GM18511 (cell line): ENCODE measurements around the gene SESN2.

ENCODE experiments used
- ATAC-seq: cut with Tn5 transposase; IDR thresholded peaks from one replicate; pipeline ENCODE4 v1.9.1; 2021; ENCODE audit warnings: mild to moderate bottlenecking, moderate library complexity; ENCODE audit not compliant: unreplicated experiment

SESN2 gene

DNA sequence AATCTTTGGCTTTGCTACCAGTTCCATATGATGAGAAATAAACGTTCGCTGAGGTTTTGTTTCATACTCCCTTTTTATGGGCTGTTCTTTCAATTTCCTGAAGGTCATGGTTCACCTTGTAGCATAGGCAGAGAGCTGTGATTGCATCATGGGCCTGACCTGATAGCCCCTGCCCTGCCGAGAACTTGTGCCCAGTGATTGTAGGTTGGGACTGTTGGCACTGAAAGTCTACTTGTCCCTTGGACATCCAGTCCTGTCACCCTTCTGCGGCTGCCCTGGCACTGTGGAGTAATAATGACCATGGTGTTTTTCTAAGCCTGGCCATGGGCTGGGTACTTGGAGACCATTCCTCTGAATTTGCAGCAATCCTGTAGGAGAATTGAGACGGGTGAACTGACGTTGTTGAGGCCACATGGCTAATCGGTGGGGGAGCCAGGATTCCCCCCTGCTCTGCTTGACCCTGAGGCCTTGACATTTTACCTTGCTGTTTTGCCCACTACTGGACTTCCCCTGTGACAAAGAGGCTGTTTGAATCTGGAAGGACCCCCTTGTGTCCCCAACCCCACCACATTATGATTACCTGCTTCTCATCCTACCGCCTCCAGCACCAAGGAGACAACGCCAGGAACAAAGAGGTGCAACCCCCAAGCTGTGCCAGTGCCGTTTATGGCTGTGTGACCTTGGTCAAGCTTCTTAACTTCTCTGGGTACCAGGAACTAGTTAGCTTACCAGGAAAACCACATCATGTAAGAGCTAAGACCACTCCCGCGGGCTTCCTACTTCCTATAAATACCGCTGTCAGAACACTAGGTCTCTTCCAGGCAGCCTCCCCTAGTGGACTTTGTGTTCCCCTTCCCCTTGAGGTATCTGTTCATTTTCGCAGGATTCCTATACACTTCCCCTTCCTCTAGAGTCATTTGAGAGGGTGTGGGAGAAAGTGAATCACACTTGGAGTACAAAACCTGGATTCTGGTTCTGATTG is 23.4 kb downstream of the SESN2 start:
- no peak for ATAC-seq

DNA sequence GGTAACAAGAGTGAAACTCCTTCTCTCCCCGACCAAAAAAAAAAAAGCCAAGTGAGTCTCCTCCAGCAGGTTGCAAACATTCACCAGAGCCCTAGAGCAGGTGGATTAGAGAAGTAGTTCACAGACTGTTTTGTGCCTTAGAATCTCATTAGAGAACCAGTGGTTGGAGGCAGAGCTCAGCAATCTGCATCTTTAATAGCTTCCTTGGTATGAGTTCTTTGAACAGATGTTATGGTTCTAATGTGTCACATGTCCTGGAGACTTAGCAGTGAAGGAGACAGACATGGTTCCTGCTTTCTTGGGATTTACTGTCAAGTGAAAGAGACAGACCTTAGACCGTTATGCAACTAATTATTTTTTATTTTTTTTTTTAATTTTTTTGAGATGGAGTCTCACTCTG is 26.8 kb downstream of the SESN2 start:
- ATAC-seq, result no peak

DNA sequence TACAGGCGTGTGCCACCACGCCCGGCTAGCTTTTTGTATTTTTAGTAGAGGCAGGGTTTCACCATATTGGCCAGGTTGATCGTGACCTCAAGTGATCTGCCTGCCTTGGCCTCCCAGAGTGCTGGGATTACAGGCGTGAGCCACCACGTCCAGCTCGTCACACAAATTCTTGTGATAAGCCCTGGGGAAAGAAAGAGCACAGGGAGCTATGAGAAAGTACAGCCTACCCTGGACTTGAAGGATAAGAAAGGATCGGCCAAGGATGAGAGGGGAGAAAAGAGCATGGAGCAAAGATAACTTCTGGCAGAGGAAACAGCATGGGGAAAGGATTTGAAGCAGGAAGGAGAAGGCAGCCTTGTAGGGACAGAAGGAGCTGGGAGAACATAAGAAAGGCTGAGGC is 29.2 kb downstream of the SESN2 start:
- no peak for ATAC-seq

GRCh38 chr1:28290851-28291250 is 31.5 kb downstream of the SESN2 start:
- no peak for ATAC-seq

DNA sequence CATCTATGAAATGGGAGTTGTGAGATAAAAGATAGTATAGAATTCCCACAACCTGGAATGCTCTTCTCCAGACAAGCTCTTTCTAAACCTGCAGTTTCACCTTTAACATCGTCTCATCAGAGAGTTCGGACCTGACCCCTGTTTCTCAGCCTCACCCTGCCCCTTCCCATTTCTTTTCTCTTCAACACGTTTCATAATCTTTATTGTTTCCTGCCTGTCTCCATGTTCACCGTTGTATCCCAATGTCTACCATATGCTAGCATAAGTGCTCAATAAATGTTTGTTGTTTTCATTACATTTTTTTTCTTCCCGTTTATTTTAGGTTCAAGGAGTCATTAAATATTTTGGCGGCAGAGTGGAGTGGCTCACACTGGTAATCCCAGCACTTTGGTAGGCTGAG is 32.4 kb downstream of the SESN2 start:
- ATAC-seq, result no peak

DNA sequence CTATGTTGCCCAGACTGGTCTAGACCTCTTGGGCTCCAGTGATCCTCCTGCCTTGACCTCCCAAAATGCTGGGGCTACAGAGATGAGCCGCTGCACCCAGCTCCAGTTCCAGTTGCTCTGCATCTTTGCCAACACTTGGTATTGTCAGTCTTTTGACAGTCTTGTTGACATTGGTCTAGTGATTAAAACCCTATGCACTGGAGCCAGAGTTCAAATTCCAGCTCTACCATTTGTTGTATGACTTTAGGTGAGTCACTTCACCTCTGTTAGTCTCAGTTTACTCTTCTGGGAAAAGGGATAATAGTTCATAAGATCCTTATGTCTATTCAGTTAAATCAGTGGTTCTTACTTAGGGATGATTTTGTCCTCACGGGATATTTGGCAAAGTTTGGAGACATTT is 36.6 kb downstream of the SESN2 start:
- no peak for ATAC-seq

DNA sequence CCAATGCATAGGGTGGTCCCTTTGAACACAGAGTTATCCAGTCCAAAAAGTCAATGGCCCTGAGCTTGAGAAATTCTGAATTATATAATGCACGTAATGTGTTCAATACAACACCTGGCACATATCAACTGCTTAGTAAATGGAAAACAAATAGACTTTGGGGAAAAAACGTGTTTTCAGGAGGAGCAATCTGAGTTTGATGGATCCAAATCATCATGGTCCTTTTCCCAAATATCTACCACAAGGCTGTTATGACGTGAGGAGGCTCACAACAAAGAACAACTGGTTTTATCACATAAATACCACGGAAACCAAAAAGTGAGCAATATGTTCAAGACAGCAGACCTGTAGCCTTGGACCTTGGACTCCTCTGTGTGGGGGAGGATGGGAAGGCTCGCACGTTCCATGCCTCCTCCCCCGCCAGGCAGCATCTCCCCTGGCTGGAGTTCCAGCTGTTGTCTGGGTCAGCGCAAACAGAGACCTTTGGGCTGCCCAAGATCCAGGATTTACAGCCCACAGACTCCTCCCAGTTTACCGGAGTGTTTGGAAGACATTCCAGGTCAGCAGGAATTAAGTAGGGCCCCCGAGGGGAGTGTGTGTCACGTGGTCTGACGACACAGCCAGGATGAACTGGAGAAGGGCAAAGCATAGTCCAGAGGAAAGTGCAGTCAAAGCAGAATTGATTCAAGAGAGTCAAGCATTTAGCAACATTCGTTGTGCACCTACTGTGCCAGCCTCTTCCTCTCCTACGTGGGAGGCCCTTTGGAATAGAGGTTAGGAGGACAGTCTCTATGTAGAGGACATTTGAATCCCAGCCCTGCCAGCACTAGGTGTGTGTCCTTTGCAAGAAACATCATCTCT is 37.3 kb downstream of the SESN2 start:
- ATAC-seq, result no peak

DNA sequence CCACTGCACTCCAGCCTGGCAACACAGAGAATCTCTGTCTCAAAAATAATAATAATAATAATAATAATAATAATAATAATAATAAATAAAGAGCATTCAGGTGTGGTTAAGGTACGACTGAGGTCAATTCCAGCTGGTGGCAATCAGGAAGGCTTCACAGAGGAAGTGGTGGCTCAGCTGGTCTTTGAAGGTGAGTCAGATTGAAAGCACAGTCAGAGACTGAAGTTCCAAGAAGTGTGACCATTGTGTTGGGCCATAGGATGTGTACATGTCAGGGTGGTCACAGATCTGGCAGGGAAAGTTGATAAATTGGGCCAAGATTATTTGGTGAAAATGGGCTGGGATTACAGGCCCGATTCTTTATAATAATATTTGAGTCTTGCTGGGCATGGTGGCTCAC is 38.5 kb downstream of the SESN2 start:
- peak; percentile 63 for ATAC-seq

DNA sequence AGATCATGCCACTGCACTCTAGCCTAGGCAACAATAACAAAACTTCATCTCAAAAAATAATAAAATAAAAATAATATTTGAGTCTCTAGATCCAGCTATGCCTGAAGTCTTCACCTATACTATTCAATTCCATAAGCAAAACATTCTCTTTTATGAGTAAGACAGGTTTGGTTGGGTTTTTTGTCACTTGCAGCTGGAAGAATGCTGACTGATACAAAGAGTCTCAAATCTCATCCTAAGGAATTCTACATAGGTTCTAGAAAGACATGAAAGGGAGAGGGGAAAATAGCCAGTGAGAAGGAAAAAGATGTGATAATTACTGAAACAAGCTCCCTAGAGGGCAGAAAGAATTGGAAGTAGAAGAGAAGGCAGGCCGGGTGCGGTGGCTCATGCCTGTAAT is 39.1 kb downstream of the SESN2 start:
- ATAC-seq, result no peak

DNA sequence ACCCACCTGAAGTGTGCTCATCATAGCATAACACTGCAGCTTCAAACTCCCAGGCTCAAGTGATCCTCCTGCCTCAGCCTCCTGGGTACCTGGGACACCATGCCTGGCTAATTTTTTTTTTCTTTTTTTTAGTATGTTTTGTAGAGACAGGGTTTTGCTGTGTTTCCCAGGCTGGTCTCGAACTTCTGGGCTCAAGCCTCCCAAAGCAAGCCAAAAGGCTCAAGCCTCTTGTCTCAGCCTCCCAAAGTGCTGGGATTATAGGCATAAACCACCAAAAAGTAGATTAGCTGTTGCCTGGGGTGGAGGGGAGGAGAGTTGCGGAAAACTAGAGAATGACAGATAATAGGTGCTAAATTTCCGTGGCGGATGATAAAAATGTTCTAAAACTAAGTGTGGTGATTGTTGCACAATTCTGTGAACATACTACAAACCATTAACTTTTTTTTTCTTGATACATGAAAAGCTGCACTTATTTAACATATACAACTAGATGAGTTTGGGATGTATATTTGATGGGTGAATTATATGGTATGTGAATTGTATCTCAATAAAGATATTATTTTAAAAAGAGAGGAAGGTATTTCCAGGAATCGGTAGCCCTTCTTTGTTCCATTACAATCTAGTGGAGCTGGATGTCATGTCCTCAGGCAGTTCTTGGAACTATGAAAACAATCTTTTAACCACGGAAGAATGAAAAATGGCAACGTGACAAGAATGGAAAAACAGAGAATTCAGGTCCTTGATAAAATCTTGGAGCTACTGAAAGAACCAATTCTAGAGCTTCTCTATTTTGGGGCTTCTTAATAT is 42.3 kb downstream of the SESN2 start:
- no peak for ATAC-seq

DNA sequence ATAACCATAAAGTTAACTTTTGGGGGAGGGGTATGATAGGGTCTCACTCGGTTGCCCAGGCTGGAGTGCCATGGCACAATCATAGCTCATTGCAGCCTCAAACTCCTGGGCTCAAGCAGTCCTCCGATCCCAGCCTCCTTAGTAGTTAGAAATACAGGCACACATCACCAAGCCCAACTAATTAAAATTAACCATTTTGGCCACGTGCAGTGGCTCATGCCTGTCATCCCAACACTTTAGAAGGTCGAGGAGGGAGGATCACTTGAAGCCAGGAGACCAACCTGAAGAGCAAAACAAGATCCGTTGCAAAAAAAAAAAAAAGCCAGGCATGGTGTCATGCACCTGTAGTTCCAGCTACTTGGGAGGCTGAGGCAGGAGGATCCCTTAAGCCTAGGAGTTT is 42.9 kb downstream of the SESN2 start:
- no peak for ATAC-seq

- no peak for ATAC-seq
These were observed 47.1 kb downstream of the SESN2 start for GRCh38 chr1:28306301-28306949.

DNA sequence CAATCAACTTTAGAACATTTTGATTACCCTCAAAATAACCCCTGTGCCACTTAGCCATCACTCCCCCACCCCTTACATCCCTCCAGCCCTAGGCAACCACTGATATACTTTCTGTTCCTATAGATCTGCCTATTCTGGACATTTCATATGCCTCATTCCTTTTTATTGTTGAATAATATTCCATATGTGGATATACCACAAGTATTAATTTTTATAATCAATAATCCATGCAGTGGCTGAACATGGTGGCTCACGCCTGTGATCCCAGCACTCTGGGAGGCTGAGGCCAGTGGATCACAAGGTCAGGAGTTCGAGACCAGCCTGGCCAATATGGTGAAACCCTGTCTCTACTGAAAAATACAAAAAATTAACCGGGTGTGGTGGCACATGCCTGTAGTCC is 49.4 kb downstream of the SESN2 start:
- no peak for ATAC-seq

- ATAC-seq, result no peak
These were observed 50.4 kb downstream of the SESN2 start for GRCh38 chr1:28309702-28310101.

GRCh38 chr1:28313702-28314546 is 54.6 kb downstream of the SESN2 start:
- ATAC-seq, result no peak

- no peak for ATAC-seq
These were observed 55.2 kb downstream of the SESN2 start for GRCh38 chr1:28314547-28314941.

- no peak for ATAC-seq
These were observed 57.7 kb downstream of the SESN2 start for GRCh38 chr1:28317014-28317413.

DNA sequence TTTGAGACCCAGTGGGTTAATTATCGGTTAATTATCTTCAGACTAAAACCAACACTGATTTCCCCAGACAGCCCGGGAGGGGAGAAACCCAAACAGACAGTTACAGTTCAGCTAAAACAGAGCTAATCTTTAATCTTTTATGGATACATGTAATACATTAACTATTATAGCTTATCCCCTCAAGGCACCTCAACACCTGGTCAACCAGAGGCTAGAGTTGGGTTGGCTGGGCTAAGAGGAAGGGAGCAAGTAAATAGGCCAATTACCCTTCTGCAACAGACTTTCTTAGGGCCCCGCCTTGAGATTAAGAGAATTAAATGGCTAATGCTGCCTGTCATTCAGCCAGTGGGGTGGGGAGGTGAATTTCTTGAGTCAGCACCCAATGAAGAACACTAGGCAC is 62.9 kb downstream of the SESN2 start:
- ATAC-seq, result peak; percentile 46

DNA sequence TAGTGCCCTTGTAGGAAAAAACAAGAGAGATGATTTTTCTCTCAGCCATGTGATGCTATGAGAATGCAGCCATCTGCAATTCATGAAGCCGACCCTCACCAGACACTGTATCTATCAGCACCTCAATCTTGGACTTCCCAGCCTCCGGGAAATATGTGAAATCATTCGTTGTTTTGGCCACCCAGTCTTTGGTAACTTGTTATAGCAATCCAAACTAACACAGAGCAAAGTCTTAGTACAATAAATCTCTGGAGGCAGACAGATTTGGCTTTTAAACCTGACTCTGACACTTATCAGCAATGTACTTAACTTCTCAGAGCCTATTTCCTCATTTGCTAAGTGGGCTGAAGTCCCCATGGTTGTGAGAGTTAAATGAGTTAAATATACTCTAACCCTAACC is 64.4 kb downstream of the SESN2 start:
- no peak for ATAC-seq

DNA sequence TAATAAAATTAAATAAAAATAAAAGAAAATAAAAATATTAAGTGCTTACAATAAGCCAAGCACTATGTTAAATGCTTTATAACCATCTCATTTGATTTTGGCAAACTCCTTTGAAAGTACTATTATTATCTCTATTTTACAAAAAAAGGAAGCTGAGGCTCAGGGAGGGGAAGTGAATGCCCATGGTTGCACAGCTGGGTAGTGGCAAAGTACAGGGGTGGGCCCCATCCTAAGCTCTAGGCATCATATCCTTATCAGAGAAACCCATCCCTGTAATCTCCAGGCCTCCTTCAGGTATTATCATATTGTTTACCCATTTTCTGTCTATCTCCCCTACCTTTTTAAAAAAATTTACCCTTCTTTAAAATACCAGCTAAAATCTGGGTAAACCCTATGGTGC is 67.2 kb downstream of the SESN2 start:
- no peak for ATAC-seq
